Endothelial cell of hepatic sinusoid (primary cell): ENCODE results near the gene TMTC2.

Experiments
- in situ Hi-C: cut with HindIII; loops from 2 replicates; pipeline ENCODE4 v1.10.0; 2017; ENCODE audit warnings: low sequenced_read_pairs

TMTC2 gene

GRCh38 chr12:83052890-83053541 is 366.3 kb downstream of the TMTC2 start:
- in situ Hi-C loops, result no loop called here

- in situ Hi-C loops, result no loop called here
Observed at GRCh38 chr12:83057436-83057835, 370.7 kb downstream of the TMTC2 start.

- in situ Hi-C loops, result no loop called here
Observed at GRCh38 chr12:83059107-83059506, 372.4 kb downstream of the TMTC2 start.

GRCh38 chr12:83065562-83065961 is 378.9 kb downstream of the TMTC2 start:
- in situ Hi-C loops, result no loop called here

GRCh38 chr12:83067981-83068380 is 381.3 kb downstream of the TMTC2 start:
- in situ Hi-C loops, result no loop called here

GRCh38 chr12:83074358-83074894 is 387.7 kb downstream of the TMTC2 start:
- in situ Hi-C loops, result no loop called here

- in situ Hi-C loops, result no loop called here
Observed at GRCh38 chr12:83075471-83075870, 388.8 kb downstream of the TMTC2 start.

GRCh38 chr12:83077041-83077440 is 390.3 kb downstream of the TMTC2 start:
- in situ Hi-C loops, result no loop called here

GRCh38 chr12:83082690-83083276 is 396.1 kb downstream of the TMTC2 start:
- in situ Hi-C loops, result no loop called here

GRCh38 chr12:83083616-83084015 is 396.9 kb downstream of the TMTC2 start:
- in situ Hi-C loops, result no loop called here

GRCh38 chr12:83084516-83085234 is 398.0 kb downstream of the TMTC2 start:
- in situ Hi-C loops, result no loop called here

- in situ Hi-C loops, result no loop called here
Observed at GRCh38 chr12:83086023-83086422, 399.3 kb downstream of the TMTC2 start.

- in situ Hi-C loops, result no loop called here
Observed at GRCh38 chr12:83089575-83089974, 402.9 kb downstream of the TMTC2 start.

- in situ Hi-C loops, result loop anchor here (5.0 kb wide), 1 partner anchor 40 kb away; no protein-coding TSS in a partner anchor
Observed at GRCh38 chr12:83092129-83092528, 405.4 kb downstream of the TMTC2 start.

GRCh38 chr12:83092606-83093005 is 405.9 kb downstream of the TMTC2 start:
- in situ Hi-C loops, result loop anchor here (5.0 kb wide), 1 partner anchor 40 kb away; no protein-coding TSS in a partner anchor

GRCh38 chr12:83093426-83093825 is 406.7 kb downstream of the TMTC2 start:
- in situ Hi-C loops, result loop anchor here (5.0 kb wide), 1 partner anchor 39 kb away; no protein-coding TSS in a partner anchor

- in situ Hi-C loops, result no loop called here
Observed at GRCh38 chr12:83097643-83098342, 411.1 kb downstream of the TMTC2 start.

- in situ Hi-C loops, result no loop called here
Observed at GRCh38 chr12:83099436-83099835, 412.7 kb downstream of the TMTC2 start.

- in situ Hi-C loops, result no loop called here
Observed at GRCh38 chr12:83102499-83102898, 415.8 kb downstream of the TMTC2 start.

GRCh38 chr12:83106873-83107272 is 420.2 kb downstream of the TMTC2 start:
- in situ Hi-C loops, result no loop called here

GRCh38 chr12:83110424-83110823 is 423.7 kb downstream of the TMTC2 start:
- in situ Hi-C loops, result no loop called here
